ENCODE data around the gene STEEP1.
A peak's percentile ranks its signal among the peaks of the same experiment; 100 is the strongest.
"Not testable (repeated sequence)": the region's sequence is repeated elsewhere in the genome, so short reads cannot be mapped to it uniquely, and the experiment has no call there.

STEEP1 gene

GRCh38 chrX:119529345-119530276 is 35.6 kb downstream of the STEEP1 start:
- no peak for DNase-seq

GRCh38 chrX:119523664-119524184 is 41.5 kb downstream of the STEEP1 start:
- no peak for DNase-seq

- DNase-seq = no peak
Observed at GRCh38 chrX:119521246-119521645, 44.0 kb downstream of the STEEP1 start.

- DNase-seq = no peak
Observed at GRCh38 chrX:119518371-119518770, 46.8 kb downstream of the STEEP1 start.

- no peak for DNase-seq
Observed at GRCh38 chrX:119516157-119516702, 49.0 kb downstream of the STEEP1 start.

GRCh38 chrX:119512146-119512800 is 52.9 kb downstream of the STEEP1 start:
- peak; percentile 7 for DNase-seq

GRCh38 chrX:119507206-119507605 is 58.0 kb downstream of the STEEP1 start:
- DNase-seq = no peak

- DNase-seq = no peak
Observed at GRCh38 chrX:119505945-119506344, 59.3 kb downstream of the STEEP1 start.

- not testable (repeated sequence) for DNase-seq
Observed at GRCh38 chrX:119505145-119505544, 60.1 kb downstream of the STEEP1 start.

- DNase-seq = peak; percentile 24
Observed at GRCh38 chrX:119503484-119503861, 61.7 kb downstream of the STEEP1 start.

GRCh38 chrX:119502727-119503483 is 62.3 kb downstream of the STEEP1 start:
- DNase-seq = peak; percentile 2

- DNase-seq = no peak
Observed at GRCh38 chrX:119501511-119502148, 63.6 kb downstream of the STEEP1 start.

- no peak for DNase-seq
Observed at GRCh38 chrX:119500061-119500800, 65.0 kb downstream of the STEEP1 start.

GRCh38 chrX:119497185-119497584 is 68.0 kb downstream of the STEEP1 start:
- DNase-seq = no peak

- no peak for DNase-seq
Observed at GRCh38 chrX:119495734-119496726, 69.2 kb downstream of the STEEP1 start.

GRCh38 chrX:119493851-119494495 is 71.2 kb downstream of the STEEP1 start:
- DNase-seq = not testable (repeated sequence)

- DNase-seq = no peak
Observed at GRCh38 chrX:119492463-119492862, 72.7 kb downstream of the STEEP1 start.

GRCh38 chrX:119489212-119490074 is 75.8 kb downstream of the STEEP1 start:
- DNase-seq = no peak

- DNase-seq = no peak
Observed at GRCh38 chrX:119488749-119489148, 76.5 kb downstream of the STEEP1 start.

All from T1000 (cell line).